Fibroblast of lung (primary cell): ENCODE results near the gene UBA5. TPM values are rescaled to one million over a fixed set of nuclear protein-coding genes. Genes with fewer than 3 reads are reported as not detected.

Source experiments
- DNase-seq, 2 donors: peaks; one replicate each; pipeline versions ENCODE4 v3.0.0 to v3.0.0-alpha.2; 2010; ENCODE audit warnings: low read depth in 2 of 2
- H2AFZ ChIP-seq: 2 replicates; pipeline ENCODE4 v1.5.1; 2012; ENCODE audit warnings: low read length, control low read depth, inconsistent platforms
- H3K27ac ChIP-seq: 2 replicates; pipeline ENCODE4 v1.5.1; 2011; ENCODE audit warnings: low read length, control low read depth; ENCODE audit not compliant: insufficient read depth
- H3K27me3 ChIP-seq: 2 replicates; pipeline ENCODE4 v1.5.1; 2011; ENCODE audit warnings: mild to moderate bottlenecking, low read length; ENCODE audit not compliant: control insufficient read depth, insufficient read depth
- H3K36me3 ChIP-seq: 2 replicates; pipeline ENCODE4 v1.5.1; 2011; ENCODE audit warnings: low read length; ENCODE audit not compliant: control insufficient read depth, insufficient read depth
- H3K4me1 ChIP-seq: 2 replicates; pipeline ENCODE4 v1.5.1; 2011; ENCODE audit warnings: low read length; ENCODE audit not compliant: control insufficient read depth, insufficient read depth; ENCODE audit errors: extremely low read depth
- H3K4me2 ChIP-seq: 2 replicates; pipeline ENCODE4 v1.5.1; 2011; ENCODE audit warnings: low read length, control low read depth; ENCODE audit not compliant: insufficient read depth; ENCODE audit errors: extremely low read depth
- H3K4me3 ChIP-seq, 4 experiments: fragments of 200-600 bp in 1 of 4; sonication (generic) in 1 of 4; replicated peaks in 1 of 4; 2 replicates each; pipeline ENCODE4 v1.5.1; 2011 to 2016; ENCODE audit warnings: low read length in 4 of 4, low read depth in 3 of 4, mild to moderate bottlenecking in 3 of 4, control low read depth in 2 of 4, inconsistent platforms in 1 of 4, mixed read lengths in 1 of 4; ENCODE audit not compliant: insufficient read depth in 1 of 4; ENCODE audit errors: control extremely low read depth in 1 of 4
- H3K79me2 ChIP-seq: 2 replicates; pipeline ENCODE4 v1.5.1; 2012; ENCODE audit warnings: mild to moderate bottlenecking, low read length, inconsistent platforms; ENCODE audit not compliant: control insufficient read depth, insufficient read depth
- H3K9ac ChIP-seq: 2 replicates; pipeline ENCODE4 v1.5.1; 2011; ENCODE audit warnings: mild to moderate bottlenecking, low read length, control low read depth; ENCODE audit not compliant: insufficient read depth
- H3K9me3 ChIP-seq: 2 replicates; pipeline ENCODE4 v1.5.1; 2012; ENCODE audit warnings: low read depth, low read length; ENCODE audit not compliant: control insufficient read depth, insufficient read depth
- H4K20me1 ChIP-seq: 2 replicates; pipeline ENCODE4 v1.5.1; 2011; ENCODE audit warnings: low read length; ENCODE audit not compliant: control insufficient read depth, insufficient read depth; ENCODE audit errors: extremely low read depth
- CTCF ChIP-seq, 2 donors: IDR thresholded peaks in 1 of 2; conservative IDR thresholded peaks in 1 of 2; 1 replicate in 1 of 2; 2 replicates in 1 of 2; pipeline ENCODE4 v1.5.1; 2011 to 2012; ENCODE audit warnings: low read length in 2 of 2, control low read depth in 1 of 2, inconsistent platforms in 1 of 2, low read depth in 1 of 2, mild to moderate bottlenecking in 1 of 2
- EZH2 ChIP-seq: IDR thresholded peaks from 2 replicates; pipeline ENCODE4 v1.5.1; 2012; ENCODE audit warnings: low read length, control low read depth, mild to moderate bottlenecking; ENCODE audit errors: missing control alignments
- polyA plus RNA-seq, 2 donors: library from polyadenylated mRNA; depleted of rRNA in 1 of 2; stranded (reverse) in 1 of 2; unstranded in 1 of 2; fragments of >200 nt; gene quantifications; 2 replicates each; pipeline ENCODE4 v1.2.1, GENCODE V29; 2011 to 2012; ENCODE audit warnings: missing spikeins in 1 of 2
- total RNA-seq: library from RNA; depleted of rRNA; stranded (reverse); fragments of >200 nt; gene quantifications from 2 replicates; pipeline ENCODE4 v1.2.1, GENCODE V29; 2014

Gene UBA5
- total and polyA plus RNA-seq, 2 donors (not counting 1 experiment from before 2014, with no cell fraction given) = 43.6 to 47.5 TPM

- Histone ChIP-seq H3K9ac (peak within 1 kb of the TSS; percentile 94), H3K27me3 (no peaks in the 10 kb centered on the region), H3K4me2 (peak within 1 kb of the TSS; percentile 92), H3K36me3 (peaks cover 2% of the 10 kb centered on the region), H2AFZ (peak within 1 kb of the TSS; percentile 92), H3K27ac (peak within 1 kb of the TSS; percentile 84), H4K20me1 (no peaks in the 10 kb centered on the region), H3K9me3 (no peaks in the 10 kb centered on the region), H3K4me3 (peak within 1 kb of the TSS; percentile 62 to 84 (median 70)), H3K4me1 (peaks cover 3% of the 10 kb centered on the region), H3K79me2 (peaks cover 22% of the 10 kb centered on the region)
- peak; percentile 95 to 97 for DNase-seq
- TF ChIP-seq EZH2 = no peak
- no peak for TF ChIP-seq CTCF (conservative IDR thresholded peaks at IDR 0.05 in 1 of 2, IDR thresholded peaks at IDR 0.05 in 1 of 2; ENCODE audit: low read depth in 1 of 2, low read length in 2 of 2)
These were observed 62.3 kb downstream of the UBA5 start, which contains the start of gene NPHP3 for GRCh38 chr3:132722165-132723023. TSS of gene NPHP3 (minus strand) at chr3:132722409. CDS start at chr3:132722355, 54 bp downstream.

GRCh38 chr3:132723024-132723950 is 63.2 kb downstream of the UBA5 start:
- H3K4me3 ChIP-seq = peak overlapping the region; percentile 59 to 74 (median 67)

More at GRCh38 chr3:132723024-132723950, 63.2 kb downstream of the UBA5 start:
- Histone ChIP-seq H3K79me2 (peaks cover 22% of the 10 kb centered on the region), H2AFZ (peak overlapping the region; percentile 92), H3K4me1 (peaks cover 3% of the 10 kb centered on the region), H3K9ac (peak overlapping the region; percentile 58), H3K9me3 (no peaks in the 10 kb centered on the region), H3K27ac (peak overlapping the region; percentile 71), H3K27me3 (no peaks in the 10 kb centered on the region), H4K20me1 (no peaks in the 10 kb centered on the region), H3K4me2 (peak overlapping the region; percentile 92), H3K36me3 (peaks cover 2% of the 10 kb centered on the region)
- peak in 1 of 2 donors; percentile 30 for DNase-seq
- TF ChIP-seq CTCF (conservative IDR thresholded peaks at IDR 0.05 in 1 of 2, IDR thresholded peaks at IDR 0.05 in 1 of 2; ENCODE audit: low read depth in 1 of 2, low read length in 2 of 2) (no peak), EZH2 (no peak)
